HCT116 (cell line): ENCODE results near the gene RTN4RL1. TPM values are rescaled to one million over a fixed set of nuclear protein-coding genes. Genes with fewer than 3 reads are reported as not detected.

Source experiments
- ATAC-seq: fragments of 200-7000 bp; cut with Tn5 transposase; 2 replicates; pipeline ENCODE4 v1.9.1; 2020; ENCODE audit warnings: mild to moderate bottlenecking, moderate library complexity
- BruUV-seq: library from RNA; stranded (reverse); fragments of 400-500 nt; replicated peaks from 2 replicates; lab custom pipeline; 2021; lab: Mats Ljungman, UMichigan
- CTCF ChIA-PET: fragments of 300-600 bp; sonication (Branson Sonifier 250); formaldehyde crosslinking; loops from one replicate; lab custom pipeline; 2021; ENCODE audit warnings: antibody characterized with exemption; lab: Charles Lee
- POLR2A ChIA-PET: fragments of 300-600, 350-600 bp; sonication (Branson Sonifier 250); formaldehyde crosslinking; loops from one replicate; lab custom pipeline; 2021; ENCODE audit warnings: antibody characterized with exemption; lab: Charles Lee
- RAD21 ChIA-PET, 2 experiments: fragments of 300-600 bp; sonication (Branson Sonifier 250); formaldehyde crosslinking; loops; one replicate each; lab custom pipeline; 2023; ENCODE audit warnings: low total read pairs in 2 of 2; ENCODE audit not compliant: uncharacterized antibody in 2 of 2, unreplicated experiment in 2 of 2, low non-redundant PET in 1 of 2; lab: Charles Lee
- DNase-seq: peaks from one replicate; pipeline ENCODE4 v3.0.0-alpha.2; 2010; ENCODE audit warnings: low read depth, low spot score
- H2AFZ ChIP-seq: fragments of 200-600 bp; shearing (Covaris generic), sonication (generic); 2 replicates; pipeline ENCODE4 v1.6.1; 2017; ENCODE audit warnings: low read depth, mixed run types, mixed read lengths, antibody characterized with exemption, low read length; ENCODE audit not compliant: poor library complexity, severe bottlenecking
- H3K27ac ChIP-seq: 2 replicates; pipeline ENCODE4 v1.5.1; 2012; ENCODE audit warnings: low read depth, low read length
- H3K27me3 ChIP-seq: fragments of 200-600 bp; sonication (generic); 2 replicates; pipeline ENCODE4 v1.6.1; 2016; ENCODE audit warnings: mixed run types, low read length, mixed read lengths; ENCODE audit not compliant: insufficient read depth
- H3K36me3 ChIP-seq, 2 experiments: fragments of 200-500 bp in 1 of 2; fragments of 200-600 bp in 1 of 2; sonication (Bioruptor generic) in 1 of 2; sonication (generic) in 1 of 2; 2 replicates each; pipeline versions ENCODE4 v1.5.1 to v1.6.1; 2014 to 2016; ENCODE audit warnings: low read length in 2 of 2, inconsistent platforms in 1 of 2, mixed read lengths in 1 of 2, mixed run types in 1 of 2; ENCODE audit not compliant: insufficient read depth in 2 of 2, control insufficient read depth in 1 of 2
- H3K4me1 ChIP-seq, 2 experiments: fragments of 200-600 bp in 1 of 2; sonication (generic) in 1 of 2; 2 replicates each; pipeline versions ENCODE4 v1.5.1 to v1.6.1; 2012 to 2017; ENCODE audit warnings: low read length in 2 of 2, inconsistent platforms in 1 of 2, mild to moderate bottlenecking in 1 of 2, mixed read lengths in 1 of 2, mixed run types in 1 of 2, moderate library complexity in 1 of 2; ENCODE audit not compliant: insufficient read depth in 2 of 2, control insufficient read depth in 1 of 2
- H3K4me2 ChIP-seq: fragments of 200-600 bp; sonication (generic); 2 replicates; pipeline ENCODE4 v1.6.1; 2017; ENCODE audit warnings: mixed run types, low read length, mixed read lengths
- H3K4me3 ChIP-seq, 2 experiments: fragments of 200-600 bp in 1 of 2; sonication (generic) in 1 of 2; replicated peaks in 1 of 2; 2 replicates each; pipeline ENCODE4 v1.5.1; 2011 to 2016; ENCODE audit warnings: low read length in 2 of 2, control low read depth in 1 of 2, low read depth in 1 of 2, mild to moderate bottlenecking in 1 of 2, mixed read lengths in 1 of 2, mixed run types in 1 of 2
- H3K79me2 ChIP-seq: fragments of 200-600 bp; sonication (generic); 2 replicates; pipeline ENCODE4 v1.6.1; 2017; ENCODE audit warnings: mild to moderate bottlenecking, mixed run types, low read length, moderate library complexity, mixed read lengths; ENCODE audit not compliant: insufficient read depth
- H3K9ac ChIP-seq: fragments of 200-600 bp; sonication (generic); 2 replicates; pipeline ENCODE4 v1.6.1; 2016; ENCODE audit warnings: low read length, mixed read lengths
- H3K9me2 ChIP-seq: fragments of 200-600 bp; sonication (generic), shearing (Covaris generic); 2 replicates; pipeline ENCODE4 v1.6.1; 2017; ENCODE audit warnings: mixed run types, mild to moderate bottlenecking, moderate library complexity; ENCODE audit not compliant: insufficient read depth
- H3K9me3 ChIP-seq, 2 experiments: fragments of 200-500 bp in 1 of 2; fragments of 200-600 bp in 1 of 2; sonication (Bioruptor generic) in 1 of 2; sonication (generic) in 1 of 2; 2 replicates each; pipeline ENCODE4 v1.6.1; 2014 to 2017; ENCODE audit warnings: low read length in 2 of 2, mixed read lengths in 2 of 2, inconsistent platforms in 1 of 2, low read depth in 1 of 2, mild to moderate bottlenecking in 1 of 2, mixed run types in 1 of 2, moderate library complexity in 1 of 2; ENCODE audit not compliant: control insufficient read depth in 1 of 2, insufficient read depth in 1 of 2
- H4K20me1 ChIP-seq: fragments of 200-600 bp; sonication (generic), shearing (Covaris generic); 2 replicates; pipeline ENCODE4 v1.6.1; 2017; ENCODE audit warnings: mixed run types, mild to moderate bottlenecking, moderate library complexity; ENCODE audit not compliant: insufficient read depth
- ATF3 ChIP-seq: IDR thresholded peaks from 2 replicates; pipeline ENCODE4 v1.6.1; 2012
- CBX3 ChIP-seq: IDR thresholded peaks from 2 replicates; pipeline ENCODE4 v1.6.1; 2012; ENCODE audit warnings: low read depth
- CEBPB ChIP-seq: IDR thresholded peaks from 2 replicates; pipeline ENCODE4 v1.6.1; 2012; ENCODE audit warnings: low read depth
- EZH2phosphoT487 ChIP-seq: fragments of 200-600 bp; IDR thresholded peaks from 2 replicates; pipeline ENCODE4 v1.6.1; 2018; ENCODE audit warnings: antibody characterized with exemption, borderline replicate concordance
- JUND ChIP-seq: IDR thresholded peaks from 2 replicates; pipeline ENCODE4 v1.6.1; 2012
- POLR2A ChIP-seq: IDR thresholded peaks from 2 replicates; pipeline ENCODE4 v1.7.0; 2011; ENCODE audit warnings: borderline replicate concordance; ENCODE audit not compliant: insufficient read depth, insufficient read length; ENCODE audit errors: extremely low read depth
- POLR2AphosphoS5 ChIP-seq: IDR thresholded peaks from 2 replicates; pipeline ENCODE4 v1.6.1; 2011; ENCODE audit warnings: mild to moderate bottlenecking, low read depth, low read length, moderate library complexity
- RAD21 ChIP-seq: IDR thresholded peaks from 2 replicates; pipeline ENCODE4 v1.6.1; 2012; ENCODE audit warnings: low read depth, mild to moderate bottlenecking
- YY1 ChIP-seq: IDR thresholded peaks from 2 replicates; pipeline ENCODE4 v1.6.1; 2011; ENCODE audit warnings: low read length, low read depth, moderate library complexity, mild to moderate bottlenecking; ENCODE audit not compliant: insufficient replicate concordance; ENCODE audit errors: extremely low read depth
- ZFX ChIP-seq: fragments of 450-650 bp; IDR thresholded peaks from 2 replicates; pipeline ENCODE4 v1.6.1; 2017
- intact Hi-C: fragments of 100-400 bp; cut with micrococcal nuclease; formaldehyde crosslinking; loops from 2 replicates; pipeline ENCODE4 v1.10.0; 2022
- total RNA-seq: library from RNA; stranded (reverse); gene quantifications from one replicate; pipeline ENCODE4 v1.2.1, GENCODE V29; 2021; ENCODE audit not compliant: unreplicated experiment

Gene RTN4RL1
- total RNA-seq, 1 experiment from 2014 or later: 3.7 TPM

- BruUV-seq: no TSS peak
- ChIA-PET POLR2A (no interaction called here), RAD21 (interaction anchor here (1.1 to 2.1 kb wide), 3 partner anchors 149 to 187 kb away, joined by 5 to 21 read pairs (median 20); no protein-coding TSS in a partner anchor), CTCF (interaction anchor here (0.7 to 8.0 kb wide), 19 partner anchors 8 to 358 kb away, joined by 3 to 200 read pairs (median 4); partner anchors contain the start of genes SMG6, SRR and TSR1)
- no peak overlapping the region for H3K27ac ChIP-seq
- no peak for TF ChIP-seq CBX3
- TF ChIP-seq ATF3: no peak
- no peak for TF ChIP-seq POLR2A
- no peak for TF ChIP-seq POLR2AphosphoS5
- no peak for TF ChIP-seq YY1
- no peak for TF ChIP-seq ZFX
- TF ChIP-seq CEBPB: no peak
- TF ChIP-seq JUND: no peak
- TF ChIP-seq EZH2phosphoT487: no peak
- no peak for TF ChIP-seq RAD21
- no peaks in the 10 kb centered on the region for H4K20me1 ChIP-seq
- no peaks in the 10 kb centered on the region for H3K27me3 ChIP-seq
- DNase-seq (no peak), ATAC-seq (no peak)
- intact Hi-C loops: loop anchor here (1.0 kb wide), 1 partner anchor 186 kb away; no protein-coding TSS in a partner anchor
- no peaks in the 10 kb centered on the region for H3K9me2 ChIP-seq
- H3K4me3 ChIP-seq: no peak overlapping the region
- H3K4me1 ChIP-seq: peaks cover 0 to 21% of the 10 kb centered on the region in 2 experiments; a peak in 3 of 4 replicates
- H2AFZ ChIP-seq: no peak overlapping the region
- peak overlapping the region; percentile 69; the same call in 1 of the 2 replicates for H3K4me2 ChIP-seq
- no peaks in the 10 kb centered on the region for H3K9me3 ChIP-seq
- no peaks in the 10 kb centered on the region for H3K36me3 ChIP-seq
- H3K79me2 ChIP-seq: no peaks in the 10 kb centered on the region
- no peak overlapping the region for H3K9ac ChIP-seq
Observed at GRCh38 chr17:2057760-2058585, 32.8 kb upstream of the RTN4RL1 start.
